Loucy (cell line): ENCODE measurements around the gene PPP1R27.

Source experiments
- CTCF ChIP-seq: fragments of 200-600 bp; sonication (generic); conservative IDR thresholded peaks from 2 replicates; pipeline ENCODE4 v1.5.1; 2014; ENCODE audit warnings: mild to moderate bottlenecking, antibody characterized with exemption, low read length
- EZH2phosphoT487 ChIP-seq: fragments of 200-600 bp; IDR thresholded peaks from 2 replicates; pipeline ENCODE4 v1.6.1; 2018; ENCODE audit warnings: antibody characterized with exemption, mild to moderate bottlenecking, moderate library complexity, borderline replicate concordance

- TF ChIP-seq CTCF, result no peak
- no peak for TF ChIP-seq EZH2phosphoT487
These were observed 28.2 kb downstream of the PPP1R27 start for GRCh38 chr17:81806461-81807209.
